Stimulated activated effector memory CD8-positive, alpha-beta T cell treated with anti-CD3 and anti-CD28 coated beads, Interleukin-12 subunit alpha, Interleukin-12 subunit beta, amount 100 ng/mL, for 72 hours (primary cell): ENCODE data around the gene R3HDM4.

Source experiments
- ATAC-seq: fragments of 150-1000 bp; cut with Tn5 transposase; 2 replicates; pipeline ENCODE4 v1.10.0; 2021
- DNase-seq, 2 donors: peaks; one replicate each; pipeline ENCODE4 v3.0.0; 2021 to 2022; ENCODE audit warnings: low spot score in 2 of 2
- H3K27ac Mint-ChIP-seq: one replicate; pipeline ENCODE4 v1.8.0; 2022; ENCODE audit warnings: mild to moderate bottlenecking, mixed read lengths
- H3K36me3 Mint-ChIP-seq: one replicate; pipeline ENCODE4 v1.8.0; 2022; ENCODE audit warnings: mild to moderate bottlenecking, mixed read lengths
- H3K4me1 Mint-ChIP-seq: one replicate; pipeline ENCODE4 v1.8.0; 2022; ENCODE audit warnings: mixed read lengths
- H3K4me3 Mint-ChIP-seq: one replicate; pipeline ENCODE4 v1.8.0; 2022; ENCODE audit warnings: mild to moderate bottlenecking, mixed read lengths
- H3K9me3 Mint-ChIP-seq: one replicate; pipeline ENCODE4 v1.8.0; 2022; ENCODE audit warnings: mixed read lengths

R3HDM4 gene

DNA sequence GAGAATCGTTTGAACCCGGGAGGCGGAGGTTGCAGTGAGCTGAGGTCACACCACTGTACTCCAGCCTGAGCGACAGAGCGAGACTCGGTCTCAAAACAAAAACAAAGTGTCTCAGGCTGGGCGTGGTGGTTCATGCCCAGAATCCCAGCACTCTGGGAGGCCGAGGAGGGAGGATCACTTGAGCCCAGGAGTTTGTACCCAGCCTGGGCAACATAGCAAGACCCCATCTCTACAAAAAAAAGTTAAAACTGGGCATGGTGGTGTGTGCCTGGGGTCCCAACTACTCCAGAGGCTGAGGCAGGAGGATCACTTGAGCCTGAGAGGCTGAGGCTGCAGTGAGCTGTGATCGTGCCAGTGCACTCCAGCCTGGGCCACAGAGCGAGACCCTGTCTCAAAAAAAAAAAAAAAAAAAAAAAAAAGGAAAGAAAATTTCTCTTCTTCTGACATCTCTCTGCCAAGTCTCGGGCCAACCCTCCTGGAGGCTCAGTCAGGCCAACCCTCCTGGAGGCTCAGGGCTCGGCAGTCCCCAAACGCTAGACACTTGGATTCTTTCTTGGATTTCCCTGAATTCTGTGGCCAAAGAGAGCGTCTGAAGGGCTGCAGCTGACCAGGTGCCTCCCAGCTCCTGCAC lies 39.1 kb upstream of the R3HDM4 start:
- Mint-ChIP-seq H3K27ac (peak overlapping the region; percentile 77), H3K4me1 (peaks cover 17% of the 10 kb centered on the region), H3K36me3 (no peaks in the 10 kb centered on the region), H3K9me3 (no peaks in the 10 kb centered on the region), H3K4me3 (peak overlapping the region; percentile 50)
- DNase-seq (no peak), ATAC-seq (no peak)

DNA sequence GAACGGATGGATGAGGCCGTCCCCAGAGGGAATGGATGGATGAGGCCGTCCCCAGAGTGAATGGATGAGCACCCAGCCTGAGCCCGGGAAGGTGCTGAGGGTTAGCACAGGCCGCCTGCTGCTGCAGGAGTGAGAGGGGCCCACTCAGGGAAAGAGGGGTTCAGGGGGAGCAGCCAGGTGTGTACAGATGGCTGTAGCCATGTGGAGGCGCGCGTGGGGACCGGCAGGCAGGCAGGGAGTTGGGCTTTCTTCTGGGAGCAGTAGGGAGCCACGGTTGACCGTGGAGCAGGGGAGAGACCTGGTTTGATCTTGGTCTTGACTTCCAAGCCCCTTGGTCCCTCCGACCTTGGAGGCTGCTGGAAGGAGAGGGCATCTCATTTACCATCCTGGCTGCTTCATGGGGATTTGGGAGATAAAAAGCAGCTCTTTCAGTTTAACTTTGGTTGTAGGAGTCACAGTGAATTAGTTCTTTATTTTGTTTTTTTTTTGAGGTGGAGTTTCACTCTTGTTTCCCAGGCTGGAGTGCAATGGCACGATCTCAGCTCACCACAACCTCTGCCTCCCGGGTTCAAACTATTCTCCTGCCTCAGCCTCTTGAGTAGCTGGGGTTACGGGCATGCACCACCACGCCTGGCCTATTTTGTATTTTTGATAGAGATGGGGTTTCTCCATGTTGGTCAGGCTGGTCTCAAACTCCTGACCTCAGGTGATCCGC lies 37.5 kb upstream of the R3HDM4 start:
- DNase-seq = no peak
- peaks cover 17% of the 10 kb centered on the region for H3K4me1 Mint-ChIP-seq
- H3K9me3 Mint-ChIP-seq = no peaks in the 10 kb centered on the region
- H3K27ac Mint-ChIP-seq = peak overlapping the region; percentile 29
- ATAC-seq = no peak
- no peaks in the 10 kb centered on the region for H3K36me3 Mint-ChIP-seq
- H3K4me3 Mint-ChIP-seq = no peak overlapping the region

DNA sequence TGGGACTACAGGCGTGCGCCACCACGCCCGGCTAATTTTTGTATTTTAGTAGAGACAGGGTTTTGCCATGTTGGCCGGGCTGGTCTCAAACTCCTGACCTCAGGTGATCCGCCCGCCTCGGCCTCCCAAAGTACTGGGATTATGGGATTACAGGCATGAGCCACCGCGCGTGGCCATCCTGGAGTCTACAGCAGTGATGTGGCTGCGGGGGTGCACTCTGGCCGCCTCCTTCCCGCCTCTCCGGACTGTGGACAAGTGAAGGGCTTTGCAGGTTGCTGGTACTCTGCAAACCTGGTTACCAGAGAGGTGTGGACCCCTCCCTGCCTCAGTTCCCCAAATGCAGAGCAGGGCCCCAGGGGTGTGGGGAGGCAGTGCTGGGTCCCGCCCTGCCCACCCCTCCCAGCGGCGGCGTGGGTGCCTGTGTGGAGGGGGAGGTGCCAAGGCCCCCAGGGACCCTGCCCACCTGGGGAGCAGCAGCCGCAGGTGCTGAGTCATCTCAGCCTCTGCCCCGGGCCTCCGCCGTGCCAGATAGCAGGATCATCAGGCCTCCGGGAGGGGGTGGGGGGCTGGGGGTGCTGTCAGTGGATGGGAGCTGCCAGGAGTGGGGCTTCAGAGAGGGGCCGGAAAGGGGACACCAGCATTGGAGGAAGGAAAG lies 36.0 kb upstream of the R3HDM4 start:
- ATAC-seq (peak; percentile 5), DNase-seq (no peak)
- Mint-ChIP-seq H3K4me1 (peaks cover 16% of the 10 kb centered on the region), H3K4me3 (no peak overlapping the region), H3K27ac (no peak overlapping the region), H3K9me3 (no peaks in the 10 kb centered on the region), H3K36me3 (no peaks in the 10 kb centered on the region)

DNA sequence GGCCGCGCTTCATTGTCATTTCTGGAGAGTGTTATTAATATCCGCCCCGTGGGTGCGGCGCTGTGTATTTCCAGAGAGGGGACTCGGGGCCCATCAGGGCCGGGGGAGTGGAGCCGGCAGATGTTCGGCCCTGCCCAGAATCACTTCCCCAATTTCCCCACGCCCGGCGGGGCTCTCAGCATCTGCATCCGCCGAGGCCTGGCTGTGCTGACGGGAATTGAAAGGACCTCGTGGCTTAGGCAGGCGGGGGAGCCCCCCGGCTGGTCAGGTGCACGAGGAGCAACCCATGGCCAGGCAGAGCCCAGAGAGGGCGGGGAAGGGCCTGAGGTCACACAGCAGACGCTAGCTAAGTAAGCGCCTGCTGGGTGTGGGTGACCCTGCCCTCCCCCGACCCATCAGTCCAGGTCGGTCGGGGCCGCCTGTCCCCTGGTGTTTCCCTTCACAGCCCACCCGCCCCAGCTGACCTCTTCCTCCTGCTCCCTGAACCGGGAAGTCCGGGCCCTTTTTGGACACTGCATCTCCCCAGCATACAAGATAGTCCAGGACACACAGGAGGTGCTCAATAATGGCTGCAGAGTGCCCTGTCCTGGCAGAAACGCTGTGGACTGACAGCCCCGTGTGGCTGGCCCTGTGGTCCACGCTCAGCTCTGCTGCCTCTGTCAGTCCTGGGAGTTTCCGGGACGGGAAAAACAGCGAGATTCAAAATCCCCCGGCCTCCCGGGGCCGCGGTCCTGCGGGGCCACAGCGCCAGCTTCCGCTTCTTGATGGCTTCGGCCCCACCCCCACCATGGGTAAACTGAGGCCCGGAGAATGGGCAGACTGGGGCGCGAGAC lies 34.9 kb upstream of the R3HDM4 start:
- H3K4me3 Mint-ChIP-seq = peak overlapping the region; percentile 17
- H3K9me3 Mint-ChIP-seq = no peaks in the 10 kb centered on the region
- H3K4me1 Mint-ChIP-seq = peaks cover 6% of the 10 kb centered on the region
- peak overlapping the region; percentile 45 for H3K27ac Mint-ChIP-seq
- no peak for DNase-seq
- H3K36me3 Mint-ChIP-seq = peaks cover 7% of the 10 kb centered on the region
- ATAC-seq = peak; percentile 70

DNA sequence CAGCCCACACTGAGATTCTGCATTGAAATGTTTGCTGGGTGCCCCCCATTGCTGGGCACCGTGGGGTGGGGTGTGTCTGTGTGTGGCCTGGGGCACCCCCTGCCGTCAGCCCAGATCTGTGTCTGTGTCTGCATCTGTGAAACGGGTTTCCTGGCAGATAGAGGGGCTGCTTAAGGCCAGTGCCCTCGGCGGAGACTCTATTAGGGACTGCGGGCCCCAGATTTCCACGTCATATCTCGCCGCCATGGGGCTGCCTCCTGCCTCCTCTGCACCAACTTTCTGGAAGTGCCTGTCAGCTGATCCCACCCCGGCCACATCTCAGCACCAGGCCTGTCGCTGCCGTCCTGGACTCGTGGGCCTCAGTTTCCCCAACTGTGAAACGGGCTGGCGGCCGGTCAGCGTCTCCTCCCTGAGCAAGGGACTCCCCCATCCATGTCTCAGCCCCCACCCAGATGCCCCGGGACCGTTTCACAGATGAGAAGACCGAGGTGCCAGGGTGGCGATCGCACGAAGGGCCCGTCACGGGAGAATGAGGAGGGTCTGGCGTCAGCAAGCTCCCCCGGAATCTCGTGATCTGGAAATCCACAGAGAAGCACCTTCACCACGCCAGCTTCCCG lies 34.2 kb upstream of the R3HDM4 start:
- peaks cover 8% of the 10 kb centered on the region for H3K36me3 Mint-ChIP-seq
- peak overlapping the region; percentile 45 for H3K27ac Mint-ChIP-seq
- H3K9me3 Mint-ChIP-seq = no peaks in the 10 kb centered on the region
- ATAC-seq (no peak), DNase-seq (no peak)
- H3K4me3 Mint-ChIP-seq = peak overlapping the region; percentile 17
- H3K4me1 Mint-ChIP-seq = peaks cover 4% of the 10 kb centered on the region

DNA sequence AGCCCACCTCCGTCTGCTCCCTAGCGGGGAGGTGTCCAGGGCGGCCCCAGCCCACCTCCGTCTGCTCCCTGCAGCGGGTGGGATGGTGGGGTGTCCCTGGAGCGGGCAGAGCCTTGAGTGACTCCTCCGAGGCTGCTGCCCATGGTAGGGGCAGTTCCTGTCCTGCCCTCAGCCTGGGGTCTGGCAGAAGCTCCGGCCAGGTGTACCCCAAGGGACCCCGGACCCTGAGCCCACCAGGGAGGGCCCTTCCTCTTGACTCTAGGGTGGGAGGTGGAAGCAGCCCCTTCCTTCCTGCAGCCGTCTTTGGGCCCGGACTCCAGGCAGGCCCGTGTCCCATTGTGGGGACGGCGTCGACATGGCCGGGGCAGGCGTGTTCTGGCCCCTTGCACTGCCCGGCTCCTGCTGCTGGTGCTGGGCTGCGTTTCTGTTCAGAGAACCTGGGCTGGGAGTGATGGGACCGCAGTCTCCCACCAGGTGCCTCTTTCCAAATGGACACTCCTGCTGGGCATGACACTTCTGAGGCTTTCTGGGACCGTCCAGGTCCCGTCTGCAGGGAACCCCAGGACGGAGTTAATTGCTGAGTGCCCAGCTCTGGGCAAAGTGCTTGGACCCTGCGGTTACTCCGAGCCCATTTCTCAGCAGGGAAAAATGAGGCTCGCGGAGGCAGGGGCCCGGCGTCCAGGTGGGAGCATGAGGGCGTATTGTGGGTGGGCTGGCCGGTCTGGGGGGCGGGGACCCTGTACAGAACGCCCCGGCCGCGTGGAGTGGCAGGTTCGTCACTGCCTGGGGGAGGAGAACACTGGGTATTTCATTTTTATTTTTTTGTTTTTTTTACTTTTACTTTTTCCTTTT lies 32.6 kb upstream of the R3HDM4 start:
- Mint-ChIP-seq H3K36me3 (peaks cover 16% of the 10 kb centered on the region), H3K4me3 (no peak overlapping the region), H3K9me3 (no peaks in the 10 kb centered on the region), H3K27ac (no peak overlapping the region), H3K4me1 (peaks cover 11% of the 10 kb centered on the region)
- no peak for DNase-seq
- ATAC-seq = no peak

DNA sequence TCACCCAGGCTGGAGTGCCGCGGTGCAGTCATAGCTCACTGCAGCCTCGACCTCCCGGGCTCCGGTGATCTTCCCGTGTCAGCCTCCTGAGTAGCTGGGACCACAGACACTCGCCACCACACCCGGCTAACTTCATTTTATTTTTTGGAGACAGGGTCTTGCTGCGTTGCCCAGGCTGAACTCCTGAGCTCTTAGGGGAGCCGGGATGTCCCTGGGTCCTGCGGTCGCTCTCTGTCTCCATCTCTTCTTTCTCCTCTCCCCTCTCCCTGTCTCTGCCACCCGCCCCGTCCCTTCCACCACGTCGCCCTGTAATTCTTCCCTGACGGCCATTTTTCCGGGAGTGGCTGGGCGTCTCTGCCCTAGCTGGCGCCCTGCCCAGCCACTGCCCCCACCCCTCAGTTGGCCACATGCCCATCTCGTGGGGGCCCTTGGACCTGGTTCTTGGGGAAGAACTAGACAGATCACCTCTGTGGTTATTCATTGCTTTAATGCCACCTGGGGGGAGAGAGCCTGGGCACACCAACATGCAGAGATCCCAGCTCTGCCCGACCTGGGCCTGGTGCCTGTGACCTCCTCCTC lies 31.7 kb upstream of the R3HDM4 start:
- Mint-ChIP-seq H3K36me3 (peaks cover 16% of the 10 kb centered on the region), H3K9me3 (no peaks in the 10 kb centered on the region), H3K4me1 (peaks cover 15% of the 10 kb centered on the region), H3K27ac (no peak overlapping the region), H3K4me3 (no peak overlapping the region)
- DNase-seq (no peak), ATAC-seq (no peak)

DNA sequence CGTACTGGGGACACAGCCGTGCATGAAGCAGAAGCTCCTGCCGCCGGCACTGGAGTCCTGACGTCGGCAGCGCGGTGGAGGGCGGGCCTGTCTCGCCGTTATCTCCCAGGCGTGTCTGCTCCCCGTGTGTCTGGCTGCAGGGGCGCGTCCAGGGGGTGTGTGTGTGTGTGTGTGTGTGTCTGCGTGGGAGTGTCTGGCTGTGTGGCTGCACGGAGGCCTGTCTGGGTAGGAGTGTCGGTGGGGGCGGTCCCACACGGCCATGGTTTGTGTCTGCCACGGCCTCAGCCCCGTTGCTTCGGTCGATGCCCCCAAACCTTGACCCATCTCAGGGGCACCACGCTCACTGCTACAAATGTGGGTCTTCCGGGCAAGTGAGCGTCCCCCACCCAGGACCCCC lies 31.1 kb upstream of the R3HDM4 start:
- DNase-seq = no peak
- Mint-ChIP-seq H3K4me1 (peaks cover 19% of the 10 kb centered on the region), H3K4me3 (no peak overlapping the region), H3K36me3 (peaks cover 22% of the 10 kb centered on the region), H3K9me3 (no peaks in the 10 kb centered on the region), H3K27ac (no peak overlapping the region)
- no peak for ATAC-seq

DNA sequence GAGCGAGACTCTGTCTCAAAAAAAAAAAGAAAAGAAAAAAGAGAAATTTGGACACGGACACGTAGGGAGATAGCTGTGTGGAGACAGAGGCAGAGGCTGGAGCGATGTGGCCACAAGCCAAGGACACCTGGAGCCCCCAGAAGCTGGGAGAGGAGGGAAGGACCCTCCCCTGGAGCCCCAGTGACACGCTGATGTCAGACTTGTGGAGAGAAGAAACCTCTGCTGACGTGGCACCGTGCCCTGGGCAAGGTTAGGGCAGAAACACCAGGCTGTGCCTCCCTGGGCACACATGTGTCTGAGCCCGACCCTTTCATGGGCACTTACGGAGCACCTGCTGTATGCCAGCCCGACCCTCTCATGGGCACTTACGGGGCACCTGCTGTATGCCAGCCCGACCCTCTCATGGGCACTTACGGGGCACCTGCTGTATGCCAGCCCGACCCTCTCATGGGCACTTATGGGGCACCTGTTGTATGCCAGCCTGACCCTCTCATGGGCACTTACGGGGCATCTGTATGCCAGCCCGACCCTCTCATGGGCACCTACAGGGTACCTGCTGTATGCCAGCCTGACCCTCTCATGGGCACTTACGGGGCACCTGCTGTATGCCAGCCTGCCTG lies 30.6 kb upstream of the R3HDM4 start:
- no peak overlapping the region for H3K27ac Mint-ChIP-seq
- no peak overlapping the region for H3K4me3 Mint-ChIP-seq
- peaks cover 19% of the 10 kb centered on the region for H3K4me1 Mint-ChIP-seq
- no peaks in the 10 kb centered on the region for H3K9me3 Mint-ChIP-seq
- DNase-seq = no peak
- peaks cover 23% of the 10 kb centered on the region for H3K36me3 Mint-ChIP-seq
- ATAC-seq = no peak

DNA sequence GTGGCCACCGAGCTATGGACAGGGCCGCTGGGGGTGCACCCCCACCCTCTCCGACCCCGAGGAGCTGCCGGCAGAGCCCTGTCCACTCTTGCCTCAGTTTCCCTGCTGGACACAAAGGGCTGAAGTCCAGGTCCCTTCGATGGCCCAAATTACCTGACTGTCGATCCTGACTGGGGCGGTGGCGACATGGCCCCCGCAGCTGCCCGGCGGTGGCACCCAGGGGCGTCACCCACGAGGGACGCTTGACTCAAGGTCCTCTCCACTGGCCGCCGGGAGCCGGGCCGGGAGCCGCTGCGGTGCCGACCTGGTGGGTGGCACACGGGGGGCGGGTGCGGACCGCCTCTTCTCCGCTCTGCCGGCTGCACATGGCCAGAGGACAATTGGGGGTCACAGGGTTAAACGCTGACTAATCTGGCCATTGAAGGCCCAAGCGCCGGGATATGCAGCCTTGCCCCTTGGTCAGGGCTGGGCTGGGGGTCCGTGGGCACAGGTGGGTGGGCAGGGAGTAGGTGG lies 29.2 kb upstream of the R3HDM4 start:
- no peaks in the 10 kb centered on the region for H3K9me3 Mint-ChIP-seq
- peaks cover 34% of the 10 kb centered on the region for H3K36me3 Mint-ChIP-seq
- no peak for DNase-seq
- ATAC-seq = no peak
- H3K27ac Mint-ChIP-seq = no peak overlapping the region
- H3K4me3 Mint-ChIP-seq = peak overlapping the region; percentile 69
- H3K4me1 Mint-ChIP-seq = peaks cover 28% of the 10 kb centered on the region

DNA sequence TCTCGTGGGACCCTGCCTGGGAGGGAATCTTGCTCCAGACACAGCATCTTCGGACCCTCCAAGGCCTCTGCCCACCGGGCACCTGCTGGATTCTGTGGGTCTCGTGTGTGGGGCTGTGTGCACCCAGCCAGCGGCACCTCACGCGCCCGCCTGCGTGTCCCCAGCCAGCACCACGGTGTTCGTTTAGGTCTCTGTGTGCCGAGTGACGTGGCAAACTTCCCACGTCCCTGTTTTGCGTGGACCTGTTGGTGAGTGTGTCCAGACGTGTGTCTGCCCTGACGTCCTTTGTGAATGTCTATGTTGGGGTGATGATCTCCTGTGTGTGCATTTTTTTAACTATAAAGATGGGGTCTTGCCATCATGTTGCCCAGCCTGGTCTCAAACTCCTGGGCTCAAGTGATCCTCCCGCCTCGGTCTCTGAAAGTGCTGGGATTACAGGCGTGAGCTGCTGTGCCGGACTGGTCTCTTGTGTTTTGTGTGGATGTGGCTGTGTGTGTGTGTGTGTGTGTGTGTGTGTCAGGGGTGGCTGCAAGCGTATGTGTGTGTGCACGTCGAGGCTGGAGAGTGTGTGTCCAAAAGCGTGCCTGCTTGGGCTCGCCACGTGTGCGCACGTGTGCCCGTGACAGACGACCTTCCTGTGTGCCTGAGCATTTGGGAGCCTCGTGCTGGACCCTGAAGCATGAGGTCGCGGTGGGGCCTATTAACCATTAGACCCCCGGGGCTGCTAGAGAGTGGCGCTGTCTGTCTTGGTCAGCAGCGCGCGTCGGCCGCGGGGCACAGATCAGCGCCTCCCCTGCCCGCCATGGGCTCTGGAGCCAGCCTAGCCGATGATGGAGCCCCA lies 28.5 kb upstream of the R3HDM4 start:
- H3K9me3 Mint-ChIP-seq = no peaks in the 10 kb centered on the region
- H3K27ac Mint-ChIP-seq = peak overlapping the region; percentile 81
- DNase-seq (no peak), ATAC-seq (peak; percentile 5)
- H3K36me3 Mint-ChIP-seq = peaks cover 36% of the 10 kb centered on the region
- peak overlapping the region; percentile 69 for H3K4me3 Mint-ChIP-seq
- peaks cover 35% of the 10 kb centered on the region for H3K4me1 Mint-ChIP-seq

DNA sequence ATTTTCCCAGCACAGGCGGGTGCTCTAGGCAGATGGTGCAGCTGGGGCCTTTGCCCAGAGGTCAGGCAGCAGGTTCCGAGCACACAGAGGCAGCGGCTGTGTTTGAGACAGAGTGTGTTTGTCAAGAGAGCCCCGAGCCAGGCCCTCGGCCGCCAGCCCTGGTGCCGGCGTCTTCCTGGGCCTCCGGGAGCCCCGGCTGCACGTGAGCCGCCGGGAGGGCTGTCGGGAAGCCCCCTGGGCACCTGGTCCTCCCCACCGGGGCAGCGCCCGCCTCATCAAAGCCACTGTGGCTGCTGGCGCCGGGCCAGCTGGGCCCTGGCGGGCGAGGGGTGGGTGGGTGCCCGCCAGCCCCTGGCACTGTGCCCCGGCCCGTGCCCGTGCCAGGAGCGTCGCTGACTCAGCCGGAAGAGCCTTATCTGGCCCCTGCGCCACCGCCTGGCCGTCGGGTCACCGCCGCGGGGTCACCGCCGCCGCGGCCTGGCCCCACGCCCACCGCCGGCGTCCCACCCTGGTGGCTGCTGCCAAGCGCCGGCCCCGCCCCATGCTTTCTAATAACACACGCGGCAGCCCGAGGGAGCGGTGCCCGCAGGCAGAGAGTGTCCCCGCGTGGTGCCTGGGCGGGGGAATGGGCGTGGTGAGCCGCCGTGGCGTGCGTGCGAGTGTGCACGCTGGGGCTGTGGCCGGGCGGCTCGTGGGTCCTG lies 27.7 kb upstream of the R3HDM4 start:
- Mint-ChIP-seq H3K9me3 (no peaks in the 10 kb centered on the region), H3K27ac (peak overlapping the region; percentile 81), H3K36me3 (peaks cover 36% of the 10 kb centered on the region), H3K4me1 (peaks cover 35% of the 10 kb centered on the region), H3K4me3 (peak overlapping the region; percentile 69)
- peak; percentile 80 for ATAC-seq
- peak; percentile 51 to 67 for DNase-seq
